NCI-H748 (cell line): ENCODE measurements around the gene PDE8A.
"Not testable (repeated sequence)": the region's sequence is repeated elsewhere in the genome, so short reads cannot be mapped to it uniquely, and the experiment has no call there.

Source experiments
- DNase-seq: peaks from one replicate; lab custom pipeline; 2025; ENCODE audit not compliant: unreplicated experiment; lab: John Stamatoyannopoulos, UW

PDE8A gene

GRCh38 chr15:84960391-84961113 is 21.1 kb upstream of the PDE8A start:
- no peak for DNase-seq

- no peak for DNase-seq
These were observed 20.6 kb upstream of the PDE8A start for GRCh38 chr15:84961114-84961452.

GRCh38 chr15:84961707-84962106 is 19.9 kb upstream of the PDE8A start:
- DNase-seq = no peak

GRCh38 chr15:84962955-84963354 is 18.7 kb upstream of the PDE8A start:
- DNase-seq = no peak

- DNase-seq = no peak
These were observed 14.3 kb upstream of the PDE8A start for GRCh38 chr15:84967380-84967779.

GRCh38 chr15:84968301-84968700 is 13.4 kb upstream of the PDE8A start:
- no peak for DNase-seq

- no peak for DNase-seq
These were observed 12.4 kb upstream of the PDE8A start for GRCh38 chr15:84969257-84969656.

- no peak for DNase-seq
These were observed 10.8 kb upstream of the PDE8A start for GRCh38 chr15:84970843-84971242.

- DNase-seq = no peak
These were observed 7.9 kb upstream of the PDE8A start for GRCh38 chr15:84973492-84974460.

GRCh38 chr15:84975871-84976351 is 5.7 kb upstream of the PDE8A start:
- DNase-seq = no peak

GRCh38 chr15:84976746-84977345 is 4.8 kb upstream of the PDE8A start:
- no peak for DNase-seq

GRCh38 chr15:84979651-84980050 is 2.0 kb upstream of the PDE8A start:
- DNase-seq = no peak

- DNase-seq = peak; percentile 81
These were observed 1.2 kb upstream of the PDE8A start for GRCh38 chr15:84980196-84981053.

GRCh38 chr15:84981054-84981710 is 474 bp upstream of the PDE8A start:
- DNase-seq = peak; percentile 93

- DNase-seq = peak; percentile 38
These were observed 755 bp downstream of the PDE8A start for GRCh38 chr15:84982301-84982920.

GRCh38 chr15:84983294-84983693 is 1.6 kb downstream of the PDE8A start:
- no peak for DNase-seq

- no peak for DNase-seq
These were observed 2.1 kb downstream of the PDE8A start for GRCh38 chr15:84983711-84984110.

GRCh38 chr15:84985158-84985557 is 3.5 kb downstream of the PDE8A start:
- no peak for DNase-seq

- not testable (repeated sequence) for DNase-seq
These were observed 5.7 kb downstream of the PDE8A start for GRCh38 chr15:84987351-84987750.
